H1 (cell line): ENCODE measurements around the gene PDGFRA. TPM values are rescaled to one million over a fixed set of nuclear protein-coding genes. Genes with fewer than 3 reads are reported as not detected.

ENCODE experiments used
- CTCF ChIA-PET: fragments of 300-600 bp; sonication (Branson Sonifier 250); formaldehyde crosslinking; loops from one replicate; lab custom pipeline; 2021; ENCODE audit not compliant: partially characterized antibody; lab: Charles Lee
- POLR2A ChIA-PET: fragments of 300-600 bp; sonication (Branson Sonifier 250); formaldehyde crosslinking; loops from one replicate; lab custom pipeline; 2021; ENCODE audit warnings: inconsistent platforms; ENCODE audit not compliant: partially characterized antibody; lab: Charles Lee
- DNase-seq, 2 experiments: peaks; one replicate each; pipeline versions ENCODE4 v3.0.0 to v3.0.0-alpha.2; 2010 to 2022; ENCODE audit warnings: low spot score in 2 of 2, low read depth in 1 of 2, mixed read lengths in 1 of 2
- FAIRE-seq: peaks from 2 replicates; lab custom pipeline; 2011; peaks lifted over from hg19 to GRCh38; lab: Jason Lieb, UNC
- H2AFZ ChIP-seq: 2 replicates; pipeline ENCODE4 v1.8.1; 2012; ENCODE audit warnings: low read length, inconsistent platforms
- H2AK5ac ChIP-seq: 2 replicates; pipeline ENCODE4 v1.6.1; 2013; ENCODE audit warnings: low read depth, low read length
- H2BK120ac ChIP-seq: replicated peaks from 2 replicates; pipeline ENCODE3; 2013; ENCODE audit warnings: low read depth, low read length, inconsistent platforms
- H2BK12ac ChIP-seq: 2 replicates; pipeline ENCODE4 v1.6.1; 2013; ENCODE audit warnings: low read depth, low read length
- H2BK15ac ChIP-seq: 2 replicates; pipeline ENCODE4 v1.6.1; 2013; ENCODE audit warnings: low read length
- H2BK20ac ChIP-seq: 2 replicates; pipeline ENCODE4 v1.6.1; 2013; ENCODE audit warnings: low read length
- H2BK5ac ChIP-seq: 2 replicates; pipeline ENCODE4 v1.6.1; 2013; ENCODE audit warnings: low read depth, low read length
- H3K14ac ChIP-seq: 2 replicates; pipeline ENCODE4 v1.6.1; 2013; ENCODE audit warnings: inconsistent platforms; ENCODE audit not compliant: insufficient read length
- H3K18ac ChIP-seq: 2 replicates; pipeline ENCODE4 v1.6.1; 2013; ENCODE audit warnings: low read length; ENCODE audit errors: extremely low read depth
- H3K23ac ChIP-seq: 2 replicates; pipeline ENCODE4 v1.6.1; 2013; ENCODE audit warnings: inconsistent platforms; ENCODE audit not compliant: insufficient read length
- H3K23me2 ChIP-seq: 2 replicates; pipeline ENCODE4 v1.6.1; 2013; ENCODE audit warnings: low read depth, low read length
- H3K27ac ChIP-seq: 2 replicates; pipeline ENCODE4 v1.6.1; 2011; ENCODE audit warnings: low read depth, low read length, inconsistent platforms
- H3K27me3 ChIP-seq, 4 experiments: replicated peaks in 1 of 4; 1 replicate in 1 of 4; 2 replicates in 3 of 4; pipeline versions ENCODE4 v1.6.1 to v1.8.1; 2011 to 2013; ENCODE audit warnings: low read length in 3 of 4, mild to moderate bottlenecking in 3 of 4, inconsistent platforms in 2 of 4, mixed read lengths in 2 of 4, moderate library complexity in 1 of 4; ENCODE audit not compliant: control insufficient read depth in 3 of 4, insufficient read depth in 3 of 4; ENCODE audit errors: extremely low read depth in 1 of 4
- H3K36me3 ChIP-seq, 4 experiments: 2 replicates each; pipeline versions ENCODE4 v1.6.1 to v1.8.1; 2011 to 2013; ENCODE audit warnings: mild to moderate bottlenecking in 4 of 4, low read length in 3 of 4, moderate library complexity in 2 of 4, control low read depth in 1 of 4, inconsistent platforms in 1 of 4; ENCODE audit not compliant: insufficient read depth in 4 of 4, control insufficient read depth in 2 of 4
- H3K4ac ChIP-seq: replicated peaks from 2 replicates; pipeline ENCODE3; 2013; ENCODE audit warnings: low read length, low read depth, mixed read lengths, inconsistent platforms; ENCODE audit not compliant: insufficient read length
- H3K4me1 ChIP-seq, 4 experiments: replicated peaks in 1 of 4; 1 replicate in 1 of 4; 2 replicates in 3 of 4; pipeline versions ENCODE4 v1.6.1 to v1.8.1; 2011 to 2013; ENCODE audit warnings: low read length in 3 of 4, inconsistent platforms in 2 of 4, mixed read lengths in 1 of 4; ENCODE audit not compliant: insufficient read depth in 4 of 4, control insufficient read depth in 3 of 4
- H3K4me2 ChIP-seq, 2 experiments: 2 replicates each; pipeline versions ENCODE4 v1.6.1 to v1.8.1; 2011 to 2013; ENCODE audit warnings: low read depth in 2 of 2, low read length in 2 of 2, control low read depth in 1 of 2, inconsistent platforms in 1 of 2, mild to moderate bottlenecking in 1 of 2; ENCODE audit not compliant: insufficient read depth in 1 of 2
- H3K4me3 ChIP-seq, 4 experiments: fragments of 200-600, 300-600 bp in 1 of 4; sonication (generic), shearing (Covaris generic), sonication (Bioruptor Twin) in 1 of 4; 2 replicates each; pipeline versions ENCODE4 v1.5.1 to v1.8.1; 2011 to 2016; ENCODE audit warnings: low read length in 4 of 4, low read depth in 3 of 4, control low read depth in 2 of 4, inconsistent platforms in 2 of 4, mild to moderate bottlenecking in 2 of 4, mixed read lengths in 1 of 4, moderate library complexity in 1 of 4; ENCODE audit not compliant: insufficient read depth in 2 of 4; ENCODE audit errors: extremely low read depth in 1 of 4
- H3K56ac ChIP-seq: replicated peaks from 2 replicates; pipeline ENCODE3; 2013; ENCODE audit warnings: low read depth, mild to moderate bottlenecking, mixed read lengths, low read length, inconsistent platforms; ENCODE audit not compliant: insufficient read length
- H3K79me1 ChIP-seq: 2 replicates; pipeline ENCODE4 v1.6.1; 2013; ENCODE audit warnings: low read depth, low read length, control low read depth
- H3K79me2 ChIP-seq, 2 experiments: 2 replicates each; pipeline versions ENCODE4 v1.6.1 to v1.8.1; 2012 to 2013; ENCODE audit warnings: low read length in 2 of 2, mild to moderate bottlenecking in 2 of 2, inconsistent platforms in 1 of 2; ENCODE audit not compliant: insufficient read depth in 2 of 2, control insufficient read depth in 1 of 2
- H3K9ac ChIP-seq, 4 experiments: replicated peaks in 1 of 4; 1 replicate in 1 of 4; 2 replicates in 3 of 4; pipeline versions ENCODE4 v1.6.1 to v1.8.1; 2011 to 2013; ENCODE audit warnings: low read depth in 3 of 4, low read length in 3 of 4, control low read depth in 2 of 4, mild to moderate bottlenecking in 2 of 4, moderate library complexity in 2 of 4, inconsistent platforms in 1 of 4; ENCODE audit errors: extremely low read depth in 1 of 4
- H3K9me3 ChIP-seq, 2 experiments: 2 replicates each; pipeline versions ENCODE4 v1.6.1 to v1.8.1; 2012 to 2013; ENCODE audit warnings: mild to moderate bottlenecking in 2 of 2, moderate library complexity in 2 of 2, control low read depth in 1 of 2, inconsistent platforms in 1 of 2, low read depth in 1 of 2, low read length in 1 of 2, mixed read lengths in 1 of 2; ENCODE audit not compliant: insufficient read depth in 2 of 2
- H4K20me1 ChIP-seq, 2 experiments: replicated peaks in 1 of 2; 2 replicates each; pipeline versions ENCODE3 to v1.8.1; 2011 to 2013; ENCODE audit warnings: inconsistent platforms in 2 of 2, low read length in 2 of 2, mild to moderate bottlenecking in 1 of 2; ENCODE audit not compliant: insufficient read depth in 2 of 2, control insufficient read depth in 1 of 2
- H4K5ac ChIP-seq: 2 replicates; pipeline ENCODE4 v1.6.1; 2013; ENCODE audit warnings: low read length, low read depth, mixed read lengths, inconsistent platforms; ENCODE audit not compliant: insufficient read length
- H4K8ac ChIP-seq: 2 replicates; pipeline ENCODE4 v1.8.0; 2013; ENCODE audit warnings: mild to moderate bottlenecking, moderate library complexity, low read length, inconsistent platforms; ENCODE audit not compliant: insufficient read depth; ENCODE audit errors: extremely low read depth
- H4K91ac ChIP-seq: replicated peaks from 2 replicates; pipeline ENCODE3; 2013; ENCODE audit warnings: low read length, mixed read lengths, inconsistent platforms; ENCODE audit not compliant: insufficient read length
- ATF3 ChIP-seq: IDR thresholded peaks from 2 replicates; pipeline ENCODE4 v1.6.1; 2011; ENCODE audit warnings: low read depth, mild to moderate bottlenecking, low read length; ENCODE audit not compliant: insufficient read depth
- CBX5 ChIP-seq: fragments of 300-800, 300-1000 bp; sonication (generic); IDR thresholded peaks from 2 replicates; pipeline ENCODE4 v1.7.1; 2016; ENCODE audit warnings: antibody characterized with exemption, low read length, low read depth
- CEBPB ChIP-seq: IDR thresholded peaks from 2 replicates; pipeline ENCODE4 v1.6.1; 2012; ENCODE audit warnings: low read depth, low read length
- E2F6 ChIP-seq: IDR thresholded peaks from 2 replicates; pipeline ENCODE4 v1.6.1; 2012; ENCODE audit warnings: inconsistent platforms
- EP300 ChIP-seq, 2 experiments: IDR thresholded peaks; 1 replicate in 1 of 2; 2 replicates in 1 of 2; pipeline ENCODE4 v1.6.1; 2011 to 2012; ENCODE audit warnings: low read depth in 2 of 2, low read length in 2 of 2, mild to moderate bottlenecking in 2 of 2, borderline replicate concordance in 1 of 2, inconsistent platforms in 1 of 2, moderate library complexity in 1 of 2
- HDAC2 ChIP-seq, 2 experiments: fragments of 300-600 bp in 1 of 2; sonication (generic) in 1 of 2; IDR thresholded peaks; 2 replicates each; pipeline ENCODE4 v1.6.1; 2011 to 2012; ENCODE audit warnings: low read depth in 2 of 2, low read length in 2 of 2, mild to moderate bottlenecking in 2 of 2, moderate library complexity in 2 of 2, borderline replicate concordance in 1 of 2, inconsistent platforms in 1 of 2
- KDM4A ChIP-seq: IDR thresholded peaks from one replicate; pipeline ENCODE4 v1.7.1; 2012; ENCODE audit warnings: low read depth, mild to moderate bottlenecking, moderate library complexity, low read length, inconsistent platforms; ENCODE audit not compliant: severe bottlenecking
- KDM5A ChIP-seq: fragments of 200-600 bp; IDR thresholded peaks from 2 replicates; pipeline ENCODE4 v1.7.1; 2012; ENCODE audit warnings: mild to moderate bottlenecking, low read length, inconsistent platforms, mixed read lengths
- POLR2AphosphoS5 ChIP-seq: IDR thresholded peaks from 2 replicates; pipeline ENCODE4 v1.6.1; 2011; ENCODE audit warnings: low read depth, low read length
- RAD21 ChIP-seq, 2 experiments: IDR thresholded peaks in 1 of 2; conservative IDR thresholded peaks in 1 of 2; 2 replicates each; pipeline ENCODE4 v1.6.1; 2011; ENCODE audit warnings: low read depth in 2 of 2, low read length in 2 of 2, improper control_type of control experiment in 1 of 2, inconsistent platforms in 1 of 2, mild to moderate bottlenecking in 1 of 2, moderate library complexity in 1 of 2
- YY1 ChIP-seq: IDR thresholded peaks from 2 replicates; pipeline ENCODE4 v1.6.1; 2011; ENCODE audit warnings: low read depth, mild to moderate bottlenecking, low read length
- polyA plus RNA-seq, 7 experiments: library from polyadenylated mRNA; depleted of rRNA in 3 of 7; stranded (reverse) in 5 of 7; unstranded in 2 of 7; fragments of >200 nt in 5 of 7; fragments of 200-250 nt in 2 of 7; gene quantifications; 1 replicate in 5 of 7; 2 replicates in 1 of 7; 4 replicates in 1 of 7; pipeline versions ENCODE4 v1.2.1 to v1.2.3, GENCODE V29; 2011 to 2013; ENCODE audit warnings: missing spikeins in 2 of 7, mixed read lengths in 2 of 7
- total RNA-seq: library from RNA; stranded (reverse); fragmentation: NEBNext Ultra II Directional; extraction: Animal tissue kit (Norgen Biotek cat#: 25700); gene quantifications from 2 replicates; pipeline ENCODE4 v1.2.1, GENCODE V29; 2021

PDGFRA gene
- total and polyA plus RNA-seq, 2 of the 8 experiments (the other 6 are each of a cell fraction or from before 2014, with no cell fraction given): 1.4 to 3.4 TPM

GRCh38 chr4:54271464-54271863, 42.4 kb downstream of the PDGFRA start:
- FAIRE-seq: no peak
- Histone ChIP-seq H4K20me1 (no peaks in the 10 kb centered on the region), H4K8ac (no peak overlapping the region), H3K4me3 (no peak overlapping the region), H3K56ac (no peak overlapping the region), H2BK15ac (no peak overlapping the region), H4K5ac (no peak overlapping the region), H2BK12ac (no peak overlapping the region), H3K27ac (no peak overlapping the region), H3K18ac (no peak overlapping the region), H2AFZ (no peak overlapping the region), H2BK20ac (no peak overlapping the region), H4K91ac (no peak overlapping the region), H2AK5ac (no peak overlapping the region), H3K9ac (no peak overlapping the region), H3K79me1 (no peaks in the 10 kb centered on the region), H3K4me2 (no peak overlapping the region), H3K36me3 (no peaks in the 10 kb centered on the region), H2BK5ac (no peak overlapping the region), H3K79me2 (no peaks in the 10 kb centered on the region), H3K9me3 (no peaks in the 10 kb centered on the region), H3K23me2 (no peaks in the 10 kb centered on the region), H2BK120ac (no peak overlapping the region), H3K23ac (no peak overlapping the region), H3K14ac (no peak overlapping the region), H3K27me3 (no peaks in the 10 kb centered on the region), H3K4me1 (peaks cover under 1 to 7% (median 4%) of the 10 kb centered on the region in 4 experiments; a peak in 4 of 7 replicates), H3K4ac (no peak overlapping the region)
- no peak for DNase-seq
- ChIA-PET CTCF (interaction anchor here (1.2 to 1.3 kb wide), 2 partner anchors 11 to 47 kb away, joined by 3 read pairs; no protein-coding TSS in a partner anchor), POLR2A (no interaction called here)
- no peak for TF ChIP-seq YY1
- no peak for TF ChIP-seq RAD21 (IDR thresholded peaks at IDR 0.05 in 1 of 2, conservative IDR thresholded peaks at IDR 0.05 in 1 of 2; ENCODE audit: low read depth in 2 of 2, low read length in 2 of 2)
- no peak for TF ChIP-seq HDAC2 (IDR thresholded peaks at IDR 0.05; ENCODE audit: borderline replicate concordance in 1 of 2, low read depth in 2 of 2, low read length in 2 of 2)
- no peak for TF ChIP-seq KDM5A
- TF ChIP-seq CEBPB: no peak
- TF ChIP-seq E2F6: no peak
- no peak for TF ChIP-seq EP300 (IDR thresholded peaks at IDR 0.05; ENCODE audit: borderline replicate concordance in 1 of 2, low read depth in 2 of 2, low read length in 2 of 2)
- no peak for TF ChIP-seq KDM4A
- no peak for TF ChIP-seq CBX5
- TF ChIP-seq POLR2AphosphoS5: no peak
- no peak for TF ChIP-seq ATF3
